DMS53 treated with DMSO at 0.1 percent for 48 hours (cell line): ENCODE results near the gene DHRS13.
"Not testable (repeated sequence)": the region's sequence is repeated elsewhere in the genome, so short reads cannot be mapped to it uniquely, and the experiment has no call there.

Experiments
- DNase-seq: peaks from one replicate; lab custom pipeline; 2025; ENCODE audit not compliant: unreplicated experiment; lab: John Stamatoyannopoulos, UW

DHRS13 gene

GRCh38 chr17:28935744-28936460 lies 33.0 kb upstream of the DHRS13 start:
- no peak for DNase-seq

- not testable (repeated sequence) for DNase-seq
These were observed 31.6 kb upstream of the DHRS13 start for GRCh38 chr17:28934508-28934907.

GRCh38 chr17:28929787-28930186 lies 26.9 kb upstream of the DHRS13 start:
- no peak for DNase-seq

GRCh38 chr17:28928061-28928460 lies 25.2 kb upstream of the DHRS13 start:
- no peak for DNase-seq

GRCh38 chr17:28926786-28927185 lies 23.9 kb upstream of the DHRS13 start:
- DNase-seq: no peak

GRCh38 chr17:28926366-28926765 lies 23.5 kb upstream of the DHRS13 start:
- no peak for DNase-seq

GRCh38 chr17:28925912-28926365 lies 23.1 kb upstream of the DHRS13 start:
- DNase-seq: no peak

- DNase-seq: no peak
These were observed 17.3 kb upstream of the DHRS13 start for GRCh38 chr17:28920201-28920600.

GRCh38 chr17:28918295-28918694 lies 15.4 kb upstream of the DHRS13 start:
- DNase-seq: no peak

- DNase-seq: no peak
These were observed 14.6 kb upstream of the DHRS13 start for GRCh38 chr17:28917465-28917864.

- DNase-seq: no peak
These were observed 14.2 kb upstream of the DHRS13 start for GRCh38 chr17:28917029-28917428.

GRCh38 chr17:28916302-28916934 lies 13.5 kb upstream of the DHRS13 start:
- peak; percentile 38 for DNase-seq

GRCh38 chr17:28912938-28913333 lies 10.1 kb upstream of the DHRS13 start:
- DNase-seq: no peak

GRCh38 chr17:28912281-28912937 lies 9.5 kb upstream of the DHRS13 start:
- DNase-seq: no peak

GRCh38 chr17:28911411-28912045 lies 8.6 kb upstream of the DHRS13 start:
- no peak for DNase-seq

- no peak for DNase-seq
These were observed 7.7 kb upstream of the DHRS13 start for GRCh38 chr17:28910534-28910933.

GRCh38 chr17:28908640-28909167 lies 5.8 kb upstream of the DHRS13 start:
- no peak for DNase-seq

- no peak for DNase-seq
These were observed 5.0 kb upstream of the DHRS13 start for GRCh38 chr17:28907709-28908475.

GRCh38 chr17:28906706-28907438 lies 4.0 kb upstream of the DHRS13 start:
- DNase-seq: no peak

- DNase-seq: no peak
These were observed 3.4 kb upstream of the DHRS13 start for GRCh38 chr17:28906276-28906675.
